Spinal cord (tissue), 10 donors: Measurements from ENCODE around the gene EPN3. TPM values are rescaled to one million over a fixed set of nuclear protein-coding genes. Genes with fewer than 3 reads are reported as not detected.

Experiments
- DNase-seq, 6 donors: peaks; one replicate each; pipeline versions ENCODE4 v3.0.0 to v3.0.0-alpha.2; 2013 to 2015; ENCODE audit warnings: low spot score in 6 of 6, low read depth in 4 of 6
- H3K27ac ChIP-seq: one replicate; pipeline ENCODE4 v1.5.1; 2013; ENCODE audit warnings: low read depth, low read length, control low read depth
- H3K27me3 ChIP-seq: one replicate; pipeline ENCODE4 v1.6.1; 2013; ENCODE audit warnings: low read length; ENCODE audit not compliant: control insufficient read depth, insufficient read depth
- H3K36me3 ChIP-seq: one replicate; pipeline ENCODE4 v1.6.1; 2013; ENCODE audit warnings: low read length; ENCODE audit not compliant: control insufficient read depth, insufficient read depth
- H3K4me1 ChIP-seq: one replicate; pipeline ENCODE4 v1.6.1; 2013; ENCODE audit warnings: low read length; ENCODE audit not compliant: control insufficient read depth, insufficient read depth
- H3K4me3 ChIP-seq: one replicate; pipeline ENCODE4 v1.5.1; 2013; ENCODE audit warnings: low read depth, low read length, control low read depth
- H3K9me3 ChIP-seq: one replicate; pipeline ENCODE4 v1.6.1; 2013; ENCODE audit warnings: low read length; ENCODE audit not compliant: control insufficient read depth, insufficient read depth
- WGBS: methylation state at CpG from one replicate; pipeline ENCODE4 v1.1.5; 2013; ENCODE audit warnings: missing lambda C conversion rate; ENCODE audit not compliant: insufficient coverage; 5-methylcytosine and 5-hydroxymethylcytosine counted together
- polyA plus RNA-seq, 2 donors: library from polyadenylated mRNA; unstranded; fragments of 120-200 nt; gene quantifications; one replicate each; pipeline ENCODE4 v1.2.1, GENCODE V29; 2013; ENCODE audit not compliant: insufficient read length in 2 of 2
- total RNA-seq, 2 donors: library from RNA; depleted of rRNA in 1 of 2; stranded (reverse); fragments of 120-200 nt in 1 of 2; fragments of >200 nt in 1 of 2; gene quantifications; one replicate each; pipeline versions ENCODE4 v1.2.3 to v1.2.4, GENCODE V29; 2013 to 2014
- donor health status: healthy.

The EPN3 gene
- total and polyA plus RNA-seq, 4 donors = 0.39 to 3.7 (median 1.5) TPM

- H3K4me3 ChIP-seq = no peak overlapping the region
- 67% methylated on average over 18 of the region's 20 CpGs for WGBS
- peaks cover 40% of the 10 kb centered on the region for H3K4me1 ChIP-seq
- peaks cover 21% of the 10 kb centered on the region for H3K36me3 ChIP-seq
- DNase-seq = no peak
- no peaks in the 10 kb centered on the region for H3K27me3 ChIP-seq
- H3K9me3 ChIP-seq = no peaks in the 10 kb centered on the region
- H3K27ac ChIP-seq = no peak overlapping the region
Measured at GRCh38 chr17:50538549-50539410, 6.2 kb downstream of the EPN3 start.

- DNase-seq = no peak
- no peaks in the 10 kb centered on the region for H3K9me3 ChIP-seq
- peaks cover 30% of the 10 kb centered on the region for H3K4me1 ChIP-seq
- H3K27ac ChIP-seq = no peak overlapping the region
- H3K27me3 ChIP-seq = no peaks in the 10 kb centered on the region
- 80% methylated on average over 13 of the region's 15 CpGs for WGBS
- H3K36me3 ChIP-seq = peaks cover 21% of the 10 kb centered on the region
- no peak overlapping the region for H3K4me3 ChIP-seq
Measured at GRCh38 chr17:50539762-50540559, 7.4 kb downstream of the EPN3 start.

- H3K27me3 ChIP-seq = no peaks in the 10 kb centered on the region
- no peak overlapping the region for H3K27ac ChIP-seq
- no peaks in the 10 kb centered on the region for H3K9me3 ChIP-seq
- DNase-seq = no peak
- WGBS = 94% methylated on average over 8 of the region's 11 CpGs
- H3K4me1 ChIP-seq = peaks cover 30% of the 10 kb centered on the region
- peaks cover 21% of the 10 kb centered on the region for H3K36me3 ChIP-seq
- no peak overlapping the region for H3K4me3 ChIP-seq
Measured at GRCh38 chr17:50540560-50541401, 8.2 kb downstream of the EPN3 start.

- H3K27ac ChIP-seq = no peak overlapping the region
- WGBS = 58% methylated on average over 7 of the region's 9 CpGs
- no peaks in the 10 kb centered on the region for H3K27me3 ChIP-seq
- DNase-seq = no peak
- H3K36me3 ChIP-seq = peaks cover 21% of the 10 kb centered on the region
- H3K4me1 ChIP-seq = peaks cover 30% of the 10 kb centered on the region
- H3K4me3 ChIP-seq = peak overlapping the region; percentile 45
- no peaks in the 10 kb centered on the region for H3K9me3 ChIP-seq
Measured at GRCh38 chr17:50541402-50541715, 8.8 kb downstream of the EPN3 start.

GRCh38 chr17:50541716-50542688, 9.5 kb downstream of the EPN3 start:
- Histone ChIP-seq H3K36me3 (peaks cover 15% of the 10 kb centered on the region), H3K4me1 (peaks cover 35% of the 10 kb centered on the region), H3K27ac (peak overlapping the region; percentile 69), H3K27me3 (no peaks in the 10 kb centered on the region), H3K4me3 (peak overlapping the region; percentile 68), H3K9me3 (no peaks in the 10 kb centered on the region)
- 1% methylated on average over 81 of the region's 82 CpGs for WGBS
- DNase-seq = peak in 4 of 6 donors; percentile 80 to 95 (median 89)

- no peak for DNase-seq
- H3K36me3 ChIP-seq = peaks cover 11% of the 10 kb centered on the region
- H3K27ac ChIP-seq = no peak overlapping the region
- no peaks in the 10 kb centered on the region for H3K9me3 ChIP-seq
- H3K27me3 ChIP-seq = no peaks in the 10 kb centered on the region
- WGBS = 85% methylated on average over 14 of the region's 16 CpGs
- peak overlapping the region; percentile 68 for H3K4me3 ChIP-seq
- peaks cover 45% of the 10 kb centered on the region for H3K4me1 ChIP-seq
Measured at GRCh38 chr17:50542795-50543774, 10.6 kb downstream of the EPN3 start.

- H3K36me3 ChIP-seq = peaks cover 19% of the 10 kb centered on the region
- H3K4me1 ChIP-seq = peaks cover 47% of the 10 kb centered on the region
- no peak overlapping the region for H3K27ac ChIP-seq
- DNase-seq = no peak
- no peaks in the 10 kb centered on the region for H3K27me3 ChIP-seq
- H3K4me3 ChIP-seq = no peak overlapping the region
- 83% methylated on average over 7 of the region's 7 CpGs for WGBS
- no peaks in the 10 kb centered on the region for H3K9me3 ChIP-seq
Measured at GRCh38 chr17:50544516-50544915, 12.0 kb downstream of the EPN3 start.

- 54% methylated on average over 8 of the region's 8 CpGs for WGBS
- Histone ChIP-seq H3K4me3 (no peak overlapping the region), H3K27ac (no peak overlapping the region), H3K36me3 (peaks cover 23% of the 10 kb centered on the region), H3K27me3 (no peaks in the 10 kb centered on the region), H3K4me1 (peaks cover 47% of the 10 kb centered on the region), H3K9me3 (no peaks in the 10 kb centered on the region)
- DNase-seq = no peak
Measured at GRCh38 chr17:50545311-50545710, 12.8 kb downstream of the EPN3 start.
